ENCODE measurements around the gene DYNLRB1.

DYNLRB1 gene

DNA sequence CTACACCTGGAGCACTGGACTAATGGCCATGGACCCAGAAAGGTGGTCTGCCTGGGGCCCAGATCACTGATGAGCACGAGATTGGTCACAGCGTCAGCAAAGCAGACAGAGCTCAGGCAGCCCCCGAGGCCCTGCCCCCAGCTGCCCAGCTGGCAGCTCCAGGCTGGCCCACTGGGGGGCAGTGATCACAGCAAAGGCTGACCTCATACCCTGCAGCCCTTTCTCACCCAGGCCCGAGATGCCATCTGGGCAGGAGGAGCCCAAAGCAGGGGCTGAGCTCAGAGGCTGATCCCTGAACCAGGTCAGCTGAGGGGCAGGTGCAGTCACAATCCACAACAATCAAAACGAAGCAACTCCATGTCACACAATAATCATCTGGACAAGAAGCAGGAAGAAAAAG lies 46.4 kb downstream of the DYNLRB1 start:
- TF ChIP-seq SIN3A (IDR thresholded peaks at IDR 0.05; ENCODE audit: borderline replicate concordance, insufficient read depth, low read length) (no peak), TAF1 (IDR thresholded peaks at IDR 0.05; ENCODE audit: borderline replicate concordance, insufficient read depth, low read length) (no peak), FOXP2 (optimal IDR thresholded peaks at IDR 0.05; ENCODE audit: borderline replicate concordance, extremely low read depth, extremely low read length, insufficient read depth) (no peak), POLR2AphosphoS5 (IDR thresholded peaks at IDR 0.05; ENCODE audit: low read depth, low read length) (no peak)
- TF ChIP-seq, protein P1, sequence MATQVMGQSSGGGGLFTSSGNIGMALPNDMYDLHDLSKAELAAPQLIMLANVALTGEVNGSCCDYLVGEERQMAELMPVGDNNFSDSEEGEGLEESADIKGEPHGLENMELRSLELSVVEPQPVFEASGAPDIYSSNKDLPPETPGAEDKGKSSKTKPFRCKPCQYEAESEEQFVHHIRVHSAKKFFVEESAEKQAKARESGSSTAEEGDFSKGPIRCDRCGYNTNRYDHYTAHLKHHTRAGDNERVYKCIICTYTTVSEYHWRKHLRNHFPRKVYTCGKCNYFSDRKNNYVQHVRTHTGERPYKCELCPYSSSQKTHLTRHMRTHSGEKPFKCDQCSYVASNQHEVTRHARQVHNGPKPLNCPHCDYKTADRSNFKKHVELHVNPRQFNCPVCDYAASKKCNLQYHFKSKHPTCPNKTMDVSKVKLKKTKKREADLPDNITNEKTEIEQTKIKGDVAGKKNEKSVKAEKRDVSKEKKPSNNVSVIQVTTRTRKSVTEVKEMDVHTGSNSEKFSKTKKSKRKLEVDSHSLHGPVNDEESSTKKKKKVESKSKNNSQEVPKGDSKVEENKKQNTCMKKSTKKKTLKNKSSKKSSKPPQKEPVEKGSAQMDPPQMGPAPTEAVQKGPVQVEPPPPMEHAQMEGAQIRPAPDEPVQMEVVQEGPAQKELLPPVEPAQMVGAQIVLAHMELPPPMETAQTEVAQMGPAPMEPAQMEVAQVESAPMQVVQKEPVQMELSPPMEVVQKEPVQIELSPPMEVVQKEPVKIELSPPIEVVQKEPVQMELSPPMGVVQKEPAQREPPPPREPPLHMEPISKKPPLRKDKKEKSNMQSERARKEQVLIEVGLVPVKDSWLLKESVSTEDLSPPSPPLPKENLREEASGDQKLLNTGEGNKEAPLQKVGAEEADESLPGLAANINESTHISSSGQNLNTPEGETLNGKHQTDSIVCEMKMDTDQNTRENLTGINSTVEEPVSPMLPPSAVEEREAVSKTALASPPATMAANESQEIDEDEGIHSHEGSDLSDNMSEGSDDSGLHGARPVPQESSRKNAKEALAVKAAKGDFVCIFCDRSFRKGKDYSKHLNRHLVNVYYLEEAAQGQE (IDR thresholded peaks at IDR 0.05; ENCODE audit: insufficient read depth in 1 of 2, low read depth in 2 of 2, low read length in 2 of 2): no peak

DNA sequence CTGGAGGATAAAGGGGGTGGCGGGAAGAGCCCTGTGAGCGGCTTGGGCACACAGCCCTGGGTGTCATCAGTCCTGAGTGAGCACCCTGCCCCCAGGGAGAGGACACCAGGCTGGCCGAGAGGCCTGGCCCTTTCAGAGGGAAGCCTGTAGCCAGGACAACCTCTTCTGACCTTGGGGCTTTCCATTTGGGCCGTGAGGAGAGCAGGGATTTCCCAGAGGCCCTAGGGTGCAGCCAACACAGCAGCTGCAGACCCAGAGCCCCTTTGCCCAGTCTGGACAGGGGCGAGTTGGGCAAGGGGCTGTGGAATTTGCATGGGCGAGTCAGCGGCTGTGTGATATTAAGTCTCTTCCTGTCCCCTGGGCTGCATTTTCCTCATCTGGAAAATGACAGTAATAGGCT lies 48.6 kb downstream of the DYNLRB1 start:
- no peak for TF ChIP-seq FOXP2 (optimal IDR thresholded peaks at IDR 0.05; ENCODE audit: borderline replicate concordance, extremely low read depth, extremely low read length, insufficient read depth)
- no peak for TF ChIP-seq SIN3A (IDR thresholded peaks at IDR 0.05; ENCODE audit: borderline replicate concordance, insufficient read depth, low read length)
- TF ChIP-seq, protein P1 (IDR thresholded peaks at IDR 0.05; ENCODE audit: insufficient read depth in 1 of 2, low read depth in 2 of 2, low read length in 2 of 2): no peak
- no peak for TF ChIP-seq TAF1 (IDR thresholded peaks at IDR 0.05; ENCODE audit: borderline replicate concordance, insufficient read depth, low read length)
- no peak for TF ChIP-seq POLR2AphosphoS5 (IDR thresholded peaks at IDR 0.05; ENCODE audit: low read depth, low read length)

GRCh38 chr20:34566978-34567891 lies 51.0 kb downstream of the DYNLRB1 start:
- TF ChIP-seq TAF1 (IDR thresholded peaks at IDR 0.05; ENCODE audit: borderline replicate concordance, insufficient read depth, low read length) (no peak), FOXP2 (optimal IDR thresholded peaks at IDR 0.05; ENCODE audit: borderline replicate concordance, extremely low read depth, extremely low read length, insufficient read depth) (no peak), SIN3A (IDR thresholded peaks at IDR 0.05; ENCODE audit: borderline replicate concordance, insufficient read depth, low read length) (no peak), POLR2AphosphoS5 (IDR thresholded peaks at IDR 0.05; ENCODE audit: low read depth, low read length) (no peak)
- TF ChIP-seq, protein P1 (IDR thresholded peaks at IDR 0.05; ENCODE audit: insufficient read depth in 1 of 2, low read depth in 2 of 2, low read length in 2 of 2): no peak

DNA sequence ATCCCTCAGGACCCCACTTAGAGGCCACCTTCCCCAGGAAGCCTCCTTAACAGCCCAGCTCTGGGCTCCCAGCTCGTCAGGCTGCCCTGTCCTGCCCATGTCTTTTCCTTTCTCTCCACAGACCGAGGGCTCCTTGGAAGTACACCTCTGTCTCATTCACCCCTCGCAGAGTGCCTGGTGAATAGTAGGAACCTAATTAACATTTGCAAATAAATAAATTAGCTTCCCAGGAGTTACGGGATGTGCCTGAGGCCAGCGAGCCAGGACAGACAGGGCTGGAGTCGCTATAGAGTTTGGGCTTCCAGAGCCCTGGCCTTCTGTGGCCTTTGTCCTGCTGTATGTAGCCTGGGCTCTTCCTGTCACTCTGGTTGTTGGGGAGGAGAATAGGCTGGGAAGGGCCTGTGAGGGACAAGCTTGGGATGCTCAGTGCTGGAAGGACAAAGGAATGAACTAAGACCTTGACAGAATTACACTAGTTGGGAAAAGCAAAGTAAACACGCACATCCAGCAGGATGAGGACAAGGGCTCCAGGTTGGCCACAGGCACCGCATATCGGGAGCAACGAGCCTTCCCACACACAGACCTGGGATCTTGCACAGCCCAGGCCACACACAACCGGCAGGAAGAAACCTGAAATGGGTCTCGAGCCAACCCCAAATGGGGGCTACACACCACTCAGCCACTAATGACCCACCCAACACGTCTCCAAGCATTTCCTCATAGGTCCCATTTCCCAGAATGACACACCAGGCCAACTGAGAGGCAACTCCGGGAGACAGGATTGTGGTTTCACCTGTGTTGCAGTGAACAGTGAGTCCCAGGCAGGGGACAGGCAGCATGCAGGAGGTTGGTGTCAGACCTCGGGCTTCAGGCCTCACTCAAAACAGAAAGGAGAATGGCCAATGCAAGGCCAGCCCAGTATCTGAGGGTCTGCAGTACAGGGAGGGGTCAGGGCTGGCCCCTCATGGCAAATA lies 52.0 kb downstream of the DYNLRB1 start:
- no peak for TF ChIP-seq TAF1 (IDR thresholded peaks at IDR 0.05; ENCODE audit: borderline replicate concordance, insufficient read depth, low read length)
- no peak for TF ChIP-seq FOXP2 (optimal IDR thresholded peaks at IDR 0.05; ENCODE audit: borderline replicate concordance, extremely low read depth, extremely low read length, insufficient read depth)
- TF ChIP-seq, protein P1 (IDR thresholded peaks at IDR 0.05; ENCODE audit: insufficient read depth in 1 of 2, low read depth in 2 of 2, low read length in 2 of 2): no peak
- no peak for TF ChIP-seq SIN3A (IDR thresholded peaks at IDR 0.05; ENCODE audit: borderline replicate concordance, insufficient read depth, low read length)
- no peak for TF ChIP-seq POLR2AphosphoS5 (IDR thresholded peaks at IDR 0.05; ENCODE audit: low read depth, low read length)
